LNCAP (cell line): ENCODE measurements around the gene HDAC9.

Source experiments
- TF ChIP-seq, protein P1 (sequence below): fragments of 450-650 bp; IDR thresholded peaks from 2 replicates; pipeline ENCODE4 v1.5.1; 2017; ENCODE audit warnings: mild to moderate bottlenecking

HDAC9 gene

DNA sequence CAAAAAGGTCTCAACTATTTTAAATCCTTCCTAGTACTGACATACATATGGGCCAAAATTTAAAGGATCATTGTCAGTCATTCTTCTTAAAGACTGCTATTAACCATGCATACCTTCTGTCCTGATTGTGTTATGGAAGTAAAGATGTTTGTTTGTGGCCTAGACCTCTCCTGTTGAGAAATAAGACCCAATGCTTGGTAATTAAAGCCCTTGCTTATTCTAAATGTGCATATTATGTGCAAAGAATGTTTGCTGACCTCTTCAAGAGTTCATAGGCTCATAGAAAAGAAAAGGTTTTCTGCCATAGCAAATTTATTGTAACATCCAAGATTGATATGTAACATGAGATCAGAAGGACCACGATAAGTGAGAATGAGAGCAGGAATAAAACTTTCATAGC, 476.3 kb downstream of the HDAC9 start:
- TF ChIP-seq, protein P1, sequence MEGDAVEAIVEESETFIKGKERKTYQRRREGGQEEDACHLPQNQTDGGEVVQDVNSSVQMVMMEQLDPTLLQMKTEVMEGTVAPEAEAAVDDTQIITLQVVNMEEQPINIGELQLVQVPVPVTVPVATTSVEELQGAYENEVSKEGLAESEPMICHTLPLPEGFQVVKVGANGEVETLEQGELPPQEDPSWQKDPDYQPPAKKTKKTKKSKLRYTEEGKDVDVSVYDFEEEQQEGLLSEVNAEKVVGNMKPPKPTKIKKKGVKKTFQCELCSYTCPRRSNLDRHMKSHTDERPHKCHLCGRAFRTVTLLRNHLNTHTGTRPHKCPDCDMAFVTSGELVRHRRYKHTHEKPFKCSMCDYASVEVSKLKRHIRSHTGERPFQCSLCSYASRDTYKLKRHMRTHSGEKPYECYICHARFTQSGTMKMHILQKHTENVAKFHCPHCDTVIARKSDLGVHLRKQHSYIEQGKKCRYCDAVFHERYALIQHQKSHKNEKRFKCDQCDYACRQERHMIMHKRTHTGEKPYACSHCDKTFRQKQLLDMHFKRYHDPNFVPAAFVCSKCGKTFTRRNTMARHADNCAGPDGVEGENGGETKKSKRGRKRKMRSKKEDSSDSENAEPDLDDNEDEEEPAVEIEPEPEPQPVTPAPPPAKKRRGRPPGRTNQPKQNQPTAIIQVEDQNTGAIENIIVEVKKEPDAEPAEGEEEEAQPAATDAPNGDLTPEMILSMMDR, result no peak

DNA sequence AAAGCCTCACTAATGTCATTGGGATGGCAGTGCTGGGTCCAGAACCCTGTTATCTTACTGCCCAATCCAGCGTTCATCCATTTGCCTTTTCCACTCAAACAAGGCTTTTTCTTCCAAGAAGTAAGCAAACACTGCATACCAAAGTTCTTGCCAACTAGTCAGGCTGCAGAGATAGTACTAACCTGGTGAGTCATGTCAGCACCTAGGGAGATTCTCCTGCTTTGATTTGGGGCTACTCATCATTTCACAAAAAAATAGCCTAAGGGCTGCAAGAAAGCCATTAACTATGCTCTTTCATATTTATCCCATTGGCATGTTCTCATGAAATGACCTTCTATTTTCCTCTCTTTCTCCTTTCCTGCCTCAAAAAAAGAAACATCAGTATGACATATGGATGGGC, 479.3 kb downstream of the HDAC9 start:
- TF ChIP-seq, protein P1, result no peak

DNA sequence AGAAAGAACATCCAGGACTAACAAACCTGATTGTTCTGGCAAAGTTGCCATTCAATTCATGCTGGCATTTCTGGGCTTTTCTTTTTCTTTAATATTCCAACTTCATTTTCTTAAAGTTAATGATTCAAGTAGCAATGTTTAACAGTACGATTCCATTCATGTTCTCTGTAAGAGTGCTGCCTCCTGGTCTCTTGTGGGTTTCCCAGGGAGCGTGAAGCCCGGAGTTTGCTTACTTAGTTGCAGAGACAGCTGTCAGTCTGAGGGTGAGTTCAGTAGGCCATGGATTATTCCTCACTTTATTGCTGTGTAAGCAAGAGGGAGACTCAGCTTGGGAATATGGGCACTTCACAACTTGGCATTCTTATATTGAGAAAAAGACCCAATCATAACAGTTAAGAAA, 479.7 kb downstream of the HDAC9 start:
- TF ChIP-seq, protein P1, result no peak

DNA sequence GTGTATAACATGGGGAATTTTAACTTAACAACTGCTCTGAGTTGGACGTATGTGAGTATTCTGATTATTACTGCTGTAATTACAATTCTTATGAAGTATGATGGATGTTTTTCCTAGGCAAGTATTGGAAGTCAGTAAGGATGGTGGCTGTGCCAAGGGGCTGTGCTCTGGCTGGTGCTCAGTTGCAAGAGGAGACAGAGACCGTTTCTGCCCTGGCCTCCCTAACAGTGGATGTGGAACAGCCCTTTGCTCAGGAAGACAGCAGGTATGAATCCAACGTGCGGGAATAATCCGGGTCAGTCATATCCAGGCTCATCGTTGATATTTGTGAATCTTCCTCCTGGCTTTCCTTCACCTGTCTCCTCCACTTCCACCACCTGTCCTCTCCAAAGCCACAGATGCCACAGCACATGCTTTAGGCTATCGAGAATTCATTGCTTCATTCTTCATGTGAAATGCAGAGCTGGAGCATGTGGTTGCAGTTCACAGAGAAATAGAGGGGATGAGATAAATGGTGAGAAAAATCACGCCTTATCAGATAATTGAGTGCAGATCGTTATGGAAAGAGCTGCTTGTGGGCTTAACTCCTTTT, 480.2 kb downstream of the HDAC9 start:
- TF ChIP-seq, protein P1, result no peak

DNA sequence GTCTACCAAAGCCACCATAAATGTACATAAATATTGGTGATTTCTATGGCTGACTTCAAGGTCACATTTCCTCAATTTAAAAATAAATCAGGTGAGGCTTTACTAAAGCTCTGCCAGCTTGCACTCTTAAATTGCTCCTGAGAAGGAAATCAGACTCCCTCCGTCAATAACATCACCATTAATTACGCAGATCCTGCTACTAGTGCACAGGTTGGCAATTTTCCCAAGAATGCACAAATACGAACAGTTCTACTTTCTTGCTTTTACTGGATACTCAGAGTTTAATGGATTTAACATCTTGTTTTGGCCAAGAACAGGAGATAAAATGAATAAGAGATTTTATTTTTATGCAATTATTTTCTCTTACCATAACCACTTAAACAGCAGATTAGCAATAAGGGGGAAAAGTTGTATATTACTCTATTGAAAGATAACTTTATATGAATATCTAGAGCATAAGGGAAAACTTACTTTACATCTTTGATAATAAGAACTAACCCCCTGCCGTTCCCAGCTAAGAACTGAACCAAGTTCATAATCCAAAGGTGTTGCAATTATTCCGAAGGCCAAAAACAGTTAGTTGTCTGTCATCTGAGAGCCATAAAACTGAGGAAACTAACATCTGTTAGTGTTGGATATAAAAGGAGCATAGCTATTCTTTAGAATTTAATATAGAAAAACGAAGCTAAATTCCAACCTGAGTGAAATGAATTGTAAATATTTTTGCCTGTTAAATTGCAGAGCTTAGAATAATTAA, 481.3 kb downstream of the HDAC9 start:
- TF ChIP-seq, protein P1, result no peak

DNA sequence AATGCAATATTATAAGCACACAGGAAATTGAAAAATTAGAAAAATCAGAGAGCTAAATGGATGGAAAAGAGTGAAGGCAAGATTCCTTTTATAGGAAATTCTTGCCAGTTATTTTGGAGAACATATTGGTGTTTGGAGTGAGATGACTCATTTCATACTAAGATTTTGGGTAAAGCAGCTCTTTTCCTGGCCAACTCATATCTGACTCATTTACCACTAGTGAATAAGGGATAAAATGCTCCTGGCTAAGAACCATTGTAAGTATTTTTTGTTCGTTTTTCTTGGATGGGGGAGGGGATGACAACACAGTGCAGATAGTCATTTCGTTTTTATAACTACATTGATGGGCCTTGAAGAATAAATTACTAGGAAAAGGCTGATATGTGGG, 482.6 kb downstream of the HDAC9 start:
- TF ChIP-seq, protein P1, result no peak

DNA sequence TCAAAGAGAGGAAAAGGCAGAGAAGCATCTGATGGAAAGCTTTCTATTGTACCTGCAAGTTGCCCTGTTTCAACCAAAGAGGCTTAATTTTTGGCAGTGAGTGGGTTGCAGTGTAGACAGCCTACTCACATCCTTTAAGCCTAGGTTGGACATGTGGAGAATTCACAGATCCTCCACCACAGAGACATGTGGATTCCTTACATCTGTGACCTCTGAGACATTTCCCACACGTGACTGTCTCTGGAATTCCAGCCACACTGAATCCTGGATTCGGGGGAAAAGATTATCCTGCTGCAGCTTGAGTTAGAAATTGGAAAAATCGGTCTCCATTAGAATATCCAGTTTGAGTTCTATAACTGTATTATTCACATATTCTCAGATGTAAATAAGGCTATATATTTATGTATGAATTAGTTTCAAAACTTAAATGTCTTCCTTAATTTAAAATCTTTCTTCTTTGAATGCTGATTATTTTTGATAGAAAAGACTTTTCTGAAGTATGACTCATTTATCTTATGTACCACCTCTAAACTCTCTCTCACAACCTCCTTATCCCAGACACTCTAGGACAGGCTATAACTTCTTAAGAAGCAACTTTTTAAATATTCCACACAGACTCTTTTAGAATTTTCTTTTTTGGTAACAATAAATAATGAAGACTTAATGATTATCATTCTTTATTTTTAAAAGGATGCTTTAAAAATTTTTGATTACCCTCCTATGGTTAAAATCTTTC, 498.6 kb downstream of the HDAC9 start:
- TF ChIP-seq, protein P1, result no peak
